ENCODE measurements around the gene PGS1.
A peak's percentile ranks its signal among the peaks of the same experiment; 100 is the strongest.

Gene PGS1

DNA sequence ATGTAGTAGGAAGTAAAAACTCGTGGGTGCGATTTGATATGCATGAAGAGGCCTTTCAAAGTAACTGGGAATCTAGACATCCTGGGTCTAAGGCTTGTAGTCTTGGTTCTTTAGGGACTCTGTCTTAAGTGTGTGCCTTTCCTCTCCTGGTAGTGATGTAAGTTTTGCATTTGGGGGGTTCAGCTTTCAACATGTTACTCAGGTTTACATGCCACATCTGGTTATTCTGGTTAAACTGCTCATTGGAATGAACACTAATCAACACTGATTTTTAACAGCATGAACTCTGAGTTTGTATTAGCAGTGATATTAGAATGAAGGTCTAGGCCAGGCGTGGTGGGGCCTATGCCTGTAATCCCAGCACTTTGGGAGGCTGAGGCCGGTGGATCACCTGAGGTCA lies 15.1 kb downstream of the PGS1 start:
- Mint-ChIP-seq H3K27ac (no peak overlapping the region), H3K4me3 (no peak overlapping the region), H3K27me3 (no peaks in the 10 kb centered on the region), H3K9me3 (no peaks in the 10 kb centered on the region), H3K36me3 (peaks cover 53% of the 10 kb centered on the region), H3K4me1 (peaks cover 29% of the 10 kb centered on the region)
- CTCF ChIA-PET: no interaction called here
- DNase-seq: no peak

DNA sequence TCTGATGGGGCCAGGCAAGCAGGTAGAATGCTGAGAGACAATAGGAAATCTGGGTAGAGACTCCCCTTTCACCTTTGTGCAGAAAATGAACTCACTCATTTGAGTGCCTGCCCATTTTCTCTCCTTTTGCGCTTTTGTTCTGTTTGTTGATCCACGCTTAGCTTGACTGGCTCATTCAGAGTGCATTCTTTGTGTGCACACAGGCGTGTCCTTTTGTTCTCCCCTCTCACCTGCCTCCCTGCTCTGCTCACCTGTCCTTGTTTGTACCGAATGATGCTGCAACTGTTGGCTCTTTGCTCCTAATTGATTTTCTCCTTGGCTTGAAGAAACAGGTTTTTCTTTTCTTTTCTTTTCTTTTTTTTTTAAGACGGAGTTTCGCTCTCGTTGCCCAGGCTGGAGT lies 15.8 kb downstream of the PGS1 start:
- peaks cover 23% of the 10 kb centered on the region for H3K4me1 Mint-ChIP-seq
- no peak overlapping the region for H3K27ac Mint-ChIP-seq
- no peak for DNase-seq
- H3K36me3 Mint-ChIP-seq: peaks cover 56% of the 10 kb centered on the region
- H3K27me3 Mint-ChIP-seq: no peaks in the 10 kb centered on the region
- H3K9me3 Mint-ChIP-seq: no peaks in the 10 kb centered on the region
- no peak overlapping the region for H3K4me3 Mint-ChIP-seq
- CTCF ChIA-PET: no interaction called here

DNA sequence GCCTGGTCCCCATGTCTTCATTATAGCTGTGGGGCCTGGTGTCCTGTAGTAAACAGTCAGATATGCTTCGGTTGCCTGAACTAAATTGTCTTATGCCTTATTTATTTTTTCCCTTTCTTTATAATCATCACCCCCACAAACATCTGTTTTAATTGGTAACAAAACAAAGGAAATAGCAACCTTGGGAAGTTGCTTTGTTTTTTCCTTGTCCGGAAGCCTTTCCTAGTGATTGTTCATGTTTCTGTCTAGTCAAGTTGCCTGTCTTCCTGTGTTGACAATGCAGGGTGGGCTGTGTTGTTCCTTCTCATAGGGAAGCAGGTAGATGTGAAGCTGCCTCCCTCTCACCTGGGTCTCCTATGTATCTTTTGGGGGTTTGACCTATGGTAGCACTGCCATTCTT lies 16.7 kb downstream of the PGS1 start:
- no peak for DNase-seq
- Mint-ChIP-seq H3K9me3 (no peaks in the 10 kb centered on the region), H3K4me3 (no peak overlapping the region), H3K27ac (no peak overlapping the region), H3K4me1 (peaks cover 14% of the 10 kb centered on the region), H3K36me3 (peaks cover 63% of the 10 kb centered on the region), H3K27me3 (no peaks in the 10 kb centered on the region)
- CTCF ChIA-PET: interaction anchor here (0.6 kb wide), 1 partner anchor 12 kb away, joined by 3 read pairs; no protein-coding TSS in a partner anchor

DNA sequence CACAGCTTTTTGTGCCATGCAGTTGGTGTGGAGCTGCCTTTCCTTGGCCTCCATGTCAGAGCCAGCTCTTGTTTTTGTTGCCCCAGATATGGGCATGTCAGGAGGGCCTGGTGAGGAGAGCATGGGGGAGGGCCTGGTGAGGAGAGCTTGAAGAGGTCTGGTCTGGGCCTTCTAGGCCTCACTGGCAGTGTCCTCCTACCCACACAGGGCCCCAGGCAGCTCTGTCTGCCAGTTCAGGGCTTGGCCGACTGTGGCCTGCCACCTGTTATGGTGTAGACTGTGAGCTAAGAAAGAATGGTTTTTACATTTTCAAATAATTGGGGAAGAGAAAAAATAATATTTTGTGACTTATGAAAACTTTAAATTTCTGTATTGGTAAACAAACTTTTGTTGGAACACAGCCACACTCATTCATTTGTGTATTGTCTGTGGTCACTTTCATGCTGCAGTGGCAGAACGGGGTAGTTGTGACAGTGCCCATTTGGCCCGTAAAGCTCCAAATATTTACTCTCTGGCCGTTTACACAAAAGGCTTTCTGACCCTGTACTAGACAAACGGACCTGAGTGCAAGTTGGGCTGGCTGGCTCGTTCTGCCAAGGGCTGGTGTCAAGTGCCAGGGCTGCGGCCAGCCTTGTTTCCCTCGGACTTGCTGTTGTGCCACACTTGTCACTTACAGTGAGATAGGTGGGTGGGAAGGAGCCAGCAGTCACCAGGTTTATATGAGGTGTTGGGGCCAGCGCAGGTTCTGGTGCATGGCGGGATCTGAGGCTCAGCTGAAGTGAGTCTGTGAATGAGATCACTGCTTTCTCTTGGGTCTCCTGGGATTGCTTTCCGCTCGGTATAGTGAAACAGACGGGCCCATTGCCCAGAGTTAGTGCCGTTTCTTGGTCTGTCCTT lies 18.2 kb downstream of the PGS1 start:
- Mint-ChIP-seq H3K4me1 (peaks cover 3% of the 10 kb centered on the region), H3K36me3 (peaks cover 69% of the 10 kb centered on the region), H3K9me3 (no peaks in the 10 kb centered on the region), H3K27ac (no peak overlapping the region), H3K27me3 (no peaks in the 10 kb centered on the region), H3K4me3 (no peak overlapping the region)
- CTCF ChIA-PET: interaction anchor here (1.5 kb wide), 1 partner anchor 25 kb away, joined by 6 read pairs; no protein-coding TSS in a partner anchor
- DNase-seq: no peak

- Mint-ChIP-seq H3K4me1 (no peaks in the 10 kb centered on the region), H3K4me3 (no peak overlapping the region), H3K27me3 (no peaks in the 10 kb centered on the region), H3K36me3 (peaks cover 70% of the 10 kb centered on the region), H3K9me3 (no peaks in the 10 kb centered on the region), H3K27ac (no peak overlapping the region)
- CTCF ChIA-PET: interaction anchor here (1.5 kb wide), 1 partner anchor 24 kb away, joined by 6 read pairs; no protein-coding TSS in a partner anchor
- no peak for DNase-seq
Observed at GRCh38 chr17:78397681-78398101, 19.2 kb downstream of the PGS1 start.

GRCh38 chr17:78398390-78398789 lies 19.9 kb downstream of the PGS1 start:
- Mint-ChIP-seq H3K27me3 (no peaks in the 10 kb centered on the region), H3K4me3 (no peak overlapping the region), H3K9me3 (no peaks in the 10 kb centered on the region), H3K36me3 (peaks cover 73% of the 10 kb centered on the region), H3K27ac (peak overlapping the region; percentile 26), H3K4me1 (no peaks in the 10 kb centered on the region)
- CTCF ChIA-PET: no interaction called here
- no peak for DNase-seq

DNA sequence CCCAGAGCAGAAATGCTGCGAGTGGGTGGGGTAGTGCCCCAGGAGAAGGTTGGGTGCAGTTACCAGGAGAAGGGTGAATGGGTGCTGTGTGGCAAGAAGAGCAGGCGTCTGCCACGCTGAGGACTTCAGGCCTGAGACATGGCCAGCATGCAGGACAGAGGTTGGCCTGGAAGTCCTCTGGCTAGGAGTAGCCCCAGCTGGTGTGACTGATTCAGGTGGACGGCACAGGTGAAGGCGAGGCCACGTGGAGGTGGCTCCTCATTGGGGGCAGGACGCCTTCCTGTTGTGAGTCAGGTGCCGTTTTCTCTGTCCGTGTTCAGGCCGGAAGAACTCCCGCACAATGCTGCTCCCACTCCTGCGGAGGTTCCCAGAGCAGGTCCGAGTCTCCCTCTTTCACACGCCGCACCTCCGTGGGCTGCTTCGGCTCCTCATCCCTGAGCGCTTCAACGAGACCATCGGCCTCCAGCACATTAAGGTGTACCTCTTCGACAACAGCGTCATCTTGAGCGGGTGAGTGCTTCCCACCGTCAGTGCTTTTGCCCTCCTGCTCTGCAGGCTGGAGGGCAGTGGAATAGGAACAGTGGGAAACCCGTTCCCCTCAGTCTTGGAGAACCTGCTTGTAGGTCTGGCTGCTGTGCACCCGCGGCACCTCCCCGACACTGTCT lies 20.7 kb downstream of the PGS1 start:
- DNase-seq: no peak
- Mint-ChIP-seq H3K4me1 (no peaks in the 10 kb centered on the region), H3K27ac (no peak overlapping the region), H3K36me3 (peaks cover 75% of the 10 kb centered on the region), H3K4me3 (no peak overlapping the region), H3K27me3 (no peaks in the 10 kb centered on the region), H3K9me3 (no peaks in the 10 kb centered on the region)
- CTCF ChIA-PET: no interaction called here

DNA sequence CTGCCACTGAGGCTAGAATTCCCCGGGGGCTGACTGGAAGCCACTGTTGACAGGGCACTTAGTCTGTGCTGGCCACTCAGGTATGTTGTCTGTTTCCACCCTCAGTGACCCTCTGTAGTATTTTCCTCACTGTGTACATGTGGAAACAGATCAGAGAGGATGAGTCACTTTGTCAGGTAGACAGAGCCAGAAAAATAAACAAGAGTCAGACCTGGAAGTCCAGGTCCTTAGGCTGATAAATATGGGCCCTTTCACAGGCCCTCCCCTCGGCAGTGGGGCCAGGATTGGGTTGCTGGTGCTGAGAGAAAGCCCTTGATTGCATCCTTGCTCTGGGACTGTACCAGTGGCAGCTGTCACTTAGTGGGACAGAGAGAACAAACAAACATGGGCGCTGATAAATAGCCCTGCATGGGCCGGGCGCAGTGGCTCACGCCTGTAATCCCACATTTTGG lies 21.3 kb downstream of the PGS1 start:
- Mint-ChIP-seq H3K9me3 (no peaks in the 10 kb centered on the region), H3K4me3 (no peak overlapping the region), H3K27ac (no peak overlapping the region), H3K27me3 (no peaks in the 10 kb centered on the region), H3K36me3 (peaks cover 77% of the 10 kb centered on the region), H3K4me1 (no peaks in the 10 kb centered on the region)
- DNase-seq: no peak
- CTCF ChIA-PET: no interaction called here

DNA sequence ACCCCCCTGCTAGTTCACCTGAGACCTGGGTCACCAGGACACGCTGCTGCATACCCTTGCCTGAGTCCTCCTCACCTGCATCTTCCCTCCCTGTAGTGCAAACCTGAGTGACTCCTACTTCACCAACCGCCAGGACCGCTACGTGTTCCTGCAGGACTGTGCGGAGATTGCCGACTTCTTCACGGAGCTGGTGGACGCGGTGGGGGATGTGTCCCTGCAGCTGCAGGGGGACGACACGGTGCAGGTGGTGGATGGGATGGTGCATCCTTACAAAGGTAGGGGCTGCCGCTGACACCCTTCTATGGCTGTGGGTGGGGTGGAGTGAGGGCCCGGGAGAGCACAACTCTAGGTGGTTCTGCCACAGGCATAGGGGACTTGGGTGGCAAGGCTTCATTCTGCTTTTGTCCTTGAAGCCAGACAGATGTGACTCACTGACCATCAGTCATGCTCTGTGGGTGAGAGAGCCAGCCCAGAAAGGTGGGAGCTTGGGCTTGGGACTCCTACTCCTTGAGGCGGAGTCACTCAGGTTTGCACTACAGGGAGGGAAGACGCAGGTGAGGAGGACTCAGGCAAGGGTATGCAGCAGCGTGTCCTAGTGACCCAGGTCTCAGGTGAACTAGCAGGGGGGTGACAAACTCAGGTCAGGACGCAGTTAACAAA lies 22.3 kb downstream of the PGS1 start:
- CTCF ChIA-PET: interaction anchor here (0.6 to 1.5 kb wide), 3 partner anchors 21 to 40 kb away, joined by 3 read pairs; no protein-coding TSS in a partner anchor
- peaks cover 76% of the 10 kb centered on the region for H3K36me3 Mint-ChIP-seq
- H3K9me3 Mint-ChIP-seq: no peaks in the 10 kb centered on the region
- peaks cover 1% of the 10 kb centered on the region for H3K4me1 Mint-ChIP-seq
- no peaks in the 10 kb centered on the region for H3K27me3 Mint-ChIP-seq
- no peak for DNase-seq
- H3K27ac Mint-ChIP-seq: no peak overlapping the region
- no peak overlapping the region for H3K4me3 Mint-ChIP-seq

DNA sequence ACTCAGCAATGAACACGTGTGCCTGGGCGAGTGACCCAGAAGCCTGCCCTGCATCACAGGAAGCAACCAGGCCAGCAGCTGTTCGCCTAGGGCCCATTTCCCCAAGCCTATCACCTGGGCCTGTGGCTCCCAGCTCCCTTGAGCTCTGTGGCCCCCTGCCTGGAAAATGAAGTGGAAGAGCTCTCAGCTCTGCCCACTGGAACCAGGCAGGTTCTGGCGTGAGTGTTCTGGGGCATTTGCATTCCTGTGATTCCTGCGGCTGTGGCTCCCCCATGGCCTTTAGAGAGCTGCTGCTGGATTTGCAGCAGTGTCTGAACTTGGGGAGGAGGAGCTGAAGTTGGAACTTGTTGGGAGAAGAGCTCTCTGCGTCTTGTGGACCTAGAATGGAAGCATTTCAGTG lies 22.8 kb downstream of the PGS1 start:
- peaks cover 74% of the 10 kb centered on the region for H3K36me3 Mint-ChIP-seq
- DNase-seq: no peak
- H3K4me1 Mint-ChIP-seq: peaks cover 4% of the 10 kb centered on the region
- no peaks in the 10 kb centered on the region for H3K9me3 Mint-ChIP-seq
- CTCF ChIA-PET: interaction anchor here (1.1 to 2.3 kb wide), 3 partner anchors 11 to 40 kb away, joined by 3 to 7 read pairs (median 3); no protein-coding TSS in a partner anchor
- no peaks in the 10 kb centered on the region for H3K27me3 Mint-ChIP-seq
- peak overlapping the region; percentile 77 for H3K27ac Mint-ChIP-seq
- H3K4me3 Mint-ChIP-seq: no peak overlapping the region

GRCh38 chr17:78401891-78402290 lies 23.4 kb downstream of the PGS1 start:
- Mint-ChIP-seq H3K4me3 (no peak overlapping the region), H3K36me3 (peaks cover 73% of the 10 kb centered on the region), H3K9me3 (no peaks in the 10 kb centered on the region), H3K27ac (peak overlapping the region; percentile 77), H3K27me3 (no peaks in the 10 kb centered on the region), H3K4me1 (peaks cover 10% of the 10 kb centered on the region)
- DNase-seq: no peak
- CTCF ChIA-PET: interaction anchor here (2.3 kb wide), 1 partner anchor 10 kb away, joined by 7 read pairs; no protein-coding TSS in a partner anchor

DNA sequence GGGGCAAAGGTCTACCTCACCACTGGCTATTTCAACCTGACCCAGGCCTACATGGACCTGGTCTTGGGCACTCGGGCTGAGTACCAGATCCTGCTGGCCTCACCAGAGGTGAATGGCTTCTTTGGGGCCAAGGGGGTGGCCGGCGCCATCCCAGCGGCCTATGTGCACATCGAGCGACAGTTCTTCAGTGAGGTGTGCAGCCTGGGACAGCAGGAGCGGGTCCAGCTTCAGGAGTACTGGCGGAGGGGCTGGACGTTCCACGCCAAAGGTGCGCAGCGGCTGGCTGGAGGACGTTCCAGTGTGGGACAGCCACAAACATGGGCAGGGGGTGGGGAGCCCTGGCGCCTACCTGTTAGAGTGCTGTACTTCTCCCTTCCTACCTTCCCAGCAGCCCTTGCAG lies 25.4 kb downstream of the PGS1 start:
- DNase-seq: no peak
- Mint-ChIP-seq H3K9me3 (no peaks in the 10 kb centered on the region), H3K27ac (no peak overlapping the region), H3K27me3 (no peaks in the 10 kb centered on the region), H3K4me1 (peaks cover 30% of the 10 kb centered on the region), H3K36me3 (peaks cover 68% of the 10 kb centered on the region), H3K4me3 (no peak overlapping the region)
- CTCF ChIA-PET: interaction anchor here (1.0 kb wide), 1 partner anchor 18 kb away, joined by 3 read pairs; no protein-coding TSS in a partner anchor

DNA sequence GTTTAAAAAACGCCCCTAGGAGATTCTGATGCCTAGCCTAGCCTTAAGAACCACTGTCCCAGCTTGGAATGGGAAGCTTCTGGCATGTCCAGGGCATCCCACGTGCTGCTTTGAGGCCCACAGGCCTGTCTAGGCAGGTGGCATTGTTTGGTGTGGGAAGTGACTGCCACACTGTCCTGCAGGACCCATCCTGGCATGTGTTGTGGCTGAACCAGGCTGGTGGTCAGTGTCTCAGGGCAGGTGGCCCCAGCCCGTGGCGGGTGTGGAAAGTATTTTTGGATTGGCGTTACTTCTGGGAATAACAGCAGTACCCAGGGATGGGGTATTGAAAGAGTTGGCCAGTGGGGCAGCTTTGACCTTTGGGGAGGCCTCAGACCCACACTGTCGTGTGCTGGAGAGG lies 27.9 kb downstream of the PGS1 start:
- Mint-ChIP-seq H3K9me3 (no peaks in the 10 kb centered on the region), H3K36me3 (peaks cover 64% of the 10 kb centered on the region), H3K27ac (peak overlapping the region; percentile 75), H3K27me3 (no peaks in the 10 kb centered on the region), H3K4me1 (peaks cover 51% of the 10 kb centered on the region), H3K4me3 (no peak overlapping the region)
- DNase-seq: no peak
- CTCF ChIA-PET: interaction anchor here (1.1 kb wide), 1 partner anchor 16 kb away, joined by 3 read pairs; no protein-coding TSS in a partner anchor

GRCh38 chr17:78406920-78407319 lies 28.5 kb downstream of the PGS1 start:
- H3K36me3 Mint-ChIP-seq: peaks cover 62% of the 10 kb centered on the region
- no peak overlapping the region for H3K4me3 Mint-ChIP-seq
- no peaks in the 10 kb centered on the region for H3K27me3 Mint-ChIP-seq
- no peaks in the 10 kb centered on the region for H3K9me3 Mint-ChIP-seq
- CTCF ChIA-PET: no interaction called here
- no peak for DNase-seq
- H3K4me1 Mint-ChIP-seq: peaks cover 56% of the 10 kb centered on the region
- H3K27ac Mint-ChIP-seq: peak overlapping the region; percentile 42

All from activated naive CD4-positive, alpha-beta T cell treated with anti-CD3 and anti-CD28 coated beads, Interleukin-2, amount 10 ng/mL, durations not matched to agents 7 days and 5 days (primary cell).